Lower leg skin (tissue), 3 donors: ENCODE data around the gene ALG9.

Source experiments
- POLR2A ChIP-seq, 2 donors: fragments of 450-650 bp; IDR thresholded peaks; one replicate each; pipeline ENCODE4 v1.6.1; 2016 to 2017; ENCODE audit warnings: antibody characterized with exemption in 2 of 2, mild to moderate bottlenecking in 1 of 2, moderate library complexity in 1 of 2
- TF ChIP-seq, protein P1 (sequence below), 3 donors: fragments of 450-650 bp; IDR thresholded peaks; one replicate each; pipeline ENCODE4 v1.5.1; 2016; ENCODE audit warnings: antibody characterized with exemption in 3 of 3, mild to moderate bottlenecking in 3 of 3, moderate library complexity in 2 of 3

DNA sequence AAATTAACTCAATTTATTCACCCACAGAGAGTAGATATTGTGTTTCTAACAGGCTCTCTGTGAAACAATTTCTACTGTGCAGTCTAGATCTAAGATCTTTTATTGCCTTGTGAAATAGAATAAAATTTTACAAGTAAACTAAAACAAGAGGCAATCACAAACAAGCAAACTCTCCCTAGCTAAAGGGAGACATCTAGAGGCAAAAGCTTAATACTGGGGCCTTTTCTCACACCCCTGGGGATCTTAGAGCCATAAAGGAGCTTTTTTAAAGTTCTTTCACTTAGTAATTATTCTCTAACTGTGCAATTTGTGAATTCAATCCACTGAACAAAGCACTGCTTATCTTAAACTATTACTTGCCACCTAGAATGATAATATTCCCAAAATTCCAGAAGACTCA, 19.7 kb downstream of the ALG9 start:
- TF ChIP-seq, protein P1, sequence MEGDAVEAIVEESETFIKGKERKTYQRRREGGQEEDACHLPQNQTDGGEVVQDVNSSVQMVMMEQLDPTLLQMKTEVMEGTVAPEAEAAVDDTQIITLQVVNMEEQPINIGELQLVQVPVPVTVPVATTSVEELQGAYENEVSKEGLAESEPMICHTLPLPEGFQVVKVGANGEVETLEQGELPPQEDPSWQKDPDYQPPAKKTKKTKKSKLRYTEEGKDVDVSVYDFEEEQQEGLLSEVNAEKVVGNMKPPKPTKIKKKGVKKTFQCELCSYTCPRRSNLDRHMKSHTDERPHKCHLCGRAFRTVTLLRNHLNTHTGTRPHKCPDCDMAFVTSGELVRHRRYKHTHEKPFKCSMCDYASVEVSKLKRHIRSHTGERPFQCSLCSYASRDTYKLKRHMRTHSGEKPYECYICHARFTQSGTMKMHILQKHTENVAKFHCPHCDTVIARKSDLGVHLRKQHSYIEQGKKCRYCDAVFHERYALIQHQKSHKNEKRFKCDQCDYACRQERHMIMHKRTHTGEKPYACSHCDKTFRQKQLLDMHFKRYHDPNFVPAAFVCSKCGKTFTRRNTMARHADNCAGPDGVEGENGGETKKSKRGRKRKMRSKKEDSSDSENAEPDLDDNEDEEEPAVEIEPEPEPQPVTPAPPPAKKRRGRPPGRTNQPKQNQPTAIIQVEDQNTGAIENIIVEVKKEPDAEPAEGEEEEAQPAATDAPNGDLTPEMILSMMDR (IDR thresholded peaks at IDR 0.05), result no peak
- no peak for TF ChIP-seq POLR2A (IDR thresholded peaks at IDR 0.05)
